Ishikawa (cell line): Measurements from ENCODE around the gene ILDR1.

Experiments used
- CEBPB ChIP-seq: IDR thresholded peaks from 2 replicates; pipeline ENCODE4 v1.6.1; 2012
- CREB1 ChIP-seq: IDR thresholded peaks from 2 replicates; pipeline ENCODE4 v1.6.1; 2012; ENCODE audit warnings: low read depth
- EP300 ChIP-seq: IDR thresholded peaks from 2 replicates; pipeline ENCODE4 v1.6.1; 2012; ENCODE audit warnings: borderline replicate concordance
- FOXM1 ChIP-seq: IDR thresholded peaks from 2 replicates; pipeline ENCODE4 v1.6.1; 2012; ENCODE audit warnings: low read depth, borderline replicate concordance
- MAX ChIP-seq: IDR thresholded peaks from 2 replicates; pipeline ENCODE4 v1.6.1; 2012
- NFIC ChIP-seq: IDR thresholded peaks from 2 replicates; pipeline ENCODE4 v1.6.1; 2012
- RAD21 ChIP-seq: IDR thresholded peaks from 2 replicates; pipeline ENCODE4 v1.6.1; 2012; ENCODE audit warnings: low read depth
- REST ChIP-seq: IDR thresholded peaks from 2 replicates; pipeline ENCODE4 v1.6.1; 2012; ENCODE audit warnings: low read depth, mild to moderate bottlenecking
- TAF1 ChIP-seq: IDR thresholded peaks from 2 replicates; pipeline ENCODE4 v1.6.1; 2012; ENCODE audit warnings: low read depth, mild to moderate bottlenecking
- TCF12 ChIP-seq: IDR thresholded peaks from 2 replicates; pipeline ENCODE4 v1.6.1; 2012; ENCODE audit warnings: low read depth
- TEAD4 ChIP-seq: IDR thresholded peaks from 2 replicates; pipeline ENCODE4 v1.6.1; 2012
- USF1 ChIP-seq: IDR thresholded peaks from 2 replicates; pipeline ENCODE4 v1.6.1; 2012
- YY1 ChIP-seq: IDR thresholded peaks from 2 replicates; pipeline ENCODE4 v1.6.1; 2012; ENCODE audit warnings: low read depth
- ZBTB7A ChIP-seq: IDR thresholded peaks from 2 replicates; pipeline ENCODE4 v1.6.1; 2012; ENCODE audit warnings: low read depth

ILDR1 gene

GRCh38 chr3:121995161-121996137 lies 26.6 kb downstream of the ILDR1 start:
- no peak for TF ChIP-seq TCF12
- peak; percentile 78 for TF ChIP-seq RAD21
- TF ChIP-seq TAF1 = no peak
- TF ChIP-seq REST = no peak
- no peak for TF ChIP-seq CEBPB
- no peak for TF ChIP-seq FOXM1

GRCh38 chr3:121994551-121994950 lies 27.5 kb downstream of the ILDR1 start:
- no peak for TF ChIP-seq TCF12
- no peak for TF ChIP-seq EP300
- TF ChIP-seq USF1 = no peak
- no peak for TF ChIP-seq TEAD4
- TF ChIP-seq RAD21 = no peak

- TF ChIP-seq ZBTB7A (no peak), TEAD4 (no peak), EP300 (no peak), USF1 (no peak), YY1 (no peak), RAD21 (no peak)
Measured at GRCh38 chr3:121992601-121993560, 29.2 kb downstream of the ILDR1 start.

- TF ChIP-seq RAD21 = peak; percentile 52; the same call in 1 of the 2 replicates
- no peak for TF ChIP-seq EP300
Measured at GRCh38 chr3:121989943-121990342, 32.1 kb downstream of the ILDR1 start.

GRCh38 chr3:121988146-121988545 lies 33.9 kb downstream of the ILDR1 start:
- TF ChIP-seq NFIC (no peak), MAX (no peak), REST (no peak), TAF1 (no peak), TCF12 (no peak), CEBPB (no peak), CREB1 (no peak), TEAD4 (no peak)

GRCh38 chr3:121985846-121986245 lies 36.2 kb downstream of the ILDR1 start:
- no peak for TF ChIP-seq REST
- TF ChIP-seq CEBPB = no peak
- TF ChIP-seq MAX = no peak
